Stromal cell of bone marrow (primary cell): ENCODE measurements around the gene CREB3L1.

Experiments used
- DNase-seq: peaks from one replicate; pipeline ENCODE4 v3.0.0-alpha.2; 2012; ENCODE audit warnings: low read depth

Gene CREB3L1

DNA sequence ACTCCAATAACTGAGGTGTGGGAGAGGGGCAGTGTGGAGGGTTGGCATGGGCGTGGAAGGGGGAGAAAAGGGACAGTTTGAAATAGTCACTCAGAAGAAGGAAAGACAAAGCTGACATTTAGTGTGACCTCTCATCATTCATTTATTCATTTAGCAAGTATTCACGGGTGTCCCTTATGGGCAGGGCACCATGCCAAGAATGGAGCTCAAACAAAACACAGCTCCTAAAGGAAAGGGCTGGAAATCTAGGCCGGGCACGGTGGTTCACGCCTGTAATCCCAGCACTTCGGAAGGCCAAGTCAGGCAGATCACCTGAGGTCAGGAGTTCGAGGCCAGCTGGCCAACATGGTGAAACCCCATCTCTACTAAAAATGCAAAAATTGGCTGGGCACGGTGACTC lies 50.4 kb downstream of the CREB3L1 start:
- no peak for DNase-seq

GRCh38 chr11:46330154-46330553 lies 52.7 kb downstream of the CREB3L1 start:
- DNase-seq, result no peak

GRCh38 chr11:46330563-46331281 lies 53.3 kb downstream of the CREB3L1 start:
- DNase-seq, result no peak

DNA sequence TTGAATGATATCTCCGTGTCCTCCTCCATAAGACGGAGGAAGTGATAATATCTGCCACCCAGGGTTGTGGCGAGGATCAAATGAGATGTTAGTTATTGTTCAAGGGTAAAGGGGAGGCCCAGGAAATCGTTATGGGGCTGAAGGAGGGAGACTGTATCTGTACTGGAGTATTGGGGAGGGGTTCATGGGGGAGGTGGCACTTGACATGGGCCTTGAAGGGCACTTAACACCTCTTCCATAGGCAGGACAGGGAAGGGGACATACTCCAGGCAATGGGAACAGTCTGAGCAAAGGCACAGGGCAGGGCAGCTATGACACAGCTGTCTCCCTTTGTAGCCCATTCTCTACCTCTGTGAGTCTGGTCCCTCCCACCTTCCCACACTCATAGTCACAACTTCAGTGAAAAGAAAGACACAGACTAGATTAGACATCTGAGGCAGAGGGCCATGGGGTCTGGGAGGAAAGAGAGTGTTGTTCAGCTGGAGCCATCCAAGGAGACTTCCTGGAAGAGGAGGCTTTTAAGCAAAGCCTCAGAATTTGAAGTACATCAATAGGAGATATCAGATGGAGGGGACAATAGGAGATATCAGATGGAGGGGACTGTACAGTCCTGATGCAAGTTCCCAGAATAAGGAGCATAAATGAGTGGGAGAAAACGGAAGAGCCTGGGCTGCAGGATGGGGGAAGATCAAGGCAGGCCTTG lies 54.0 kb downstream of the CREB3L1 start:
- no peak for DNase-seq

- DNase-seq, result no peak
These were observed 54.7 kb downstream of the CREB3L1 start for GRCh38 chr11:46332093-46332567.

- DNase-seq, result no peak
These were observed 55.3 kb downstream of the CREB3L1 start for GRCh38 chr11:46332568-46333393.

DNA sequence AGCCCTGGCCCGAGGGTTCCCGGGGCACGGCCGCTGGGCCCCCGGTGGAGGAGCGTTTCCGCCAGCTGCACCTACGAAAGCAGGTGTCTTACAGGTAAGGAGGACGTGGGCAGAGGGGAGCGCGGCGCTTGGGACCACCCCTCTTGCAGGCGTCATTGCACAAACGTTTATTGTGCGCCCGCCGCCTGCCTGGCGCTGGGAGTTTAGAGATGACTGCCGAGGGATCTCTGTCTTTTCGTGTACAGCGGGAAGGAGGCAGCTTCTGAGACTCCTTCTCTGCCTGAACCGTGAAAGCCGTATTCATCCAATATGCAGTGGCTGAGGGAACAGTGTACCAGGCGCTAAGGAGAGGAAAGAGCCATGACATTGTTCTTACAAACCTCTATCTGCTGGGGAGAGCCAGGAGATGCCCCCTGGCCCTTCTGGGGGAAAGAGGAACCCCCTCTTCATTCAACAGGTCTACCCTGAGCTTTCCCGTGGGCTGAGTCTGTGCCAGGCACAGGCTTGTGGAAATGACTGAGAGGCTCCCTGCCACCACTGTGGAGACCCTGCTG lies 56.0 kb downstream of the CREB3L1 start:
- DNase-seq, result no peak

- no peak for DNase-seq
These were observed 56.7 kb downstream of the CREB3L1 start for GRCh38 chr11:46334211-46334610.

GRCh38 chr11:46335271-46335670 lies 57.8 kb downstream of the CREB3L1 start:
- no peak for DNase-seq

- DNase-seq, result no peak
These were observed 58.6 kb downstream of the CREB3L1 start for GRCh38 chr11:46335890-46336562.

DNA sequence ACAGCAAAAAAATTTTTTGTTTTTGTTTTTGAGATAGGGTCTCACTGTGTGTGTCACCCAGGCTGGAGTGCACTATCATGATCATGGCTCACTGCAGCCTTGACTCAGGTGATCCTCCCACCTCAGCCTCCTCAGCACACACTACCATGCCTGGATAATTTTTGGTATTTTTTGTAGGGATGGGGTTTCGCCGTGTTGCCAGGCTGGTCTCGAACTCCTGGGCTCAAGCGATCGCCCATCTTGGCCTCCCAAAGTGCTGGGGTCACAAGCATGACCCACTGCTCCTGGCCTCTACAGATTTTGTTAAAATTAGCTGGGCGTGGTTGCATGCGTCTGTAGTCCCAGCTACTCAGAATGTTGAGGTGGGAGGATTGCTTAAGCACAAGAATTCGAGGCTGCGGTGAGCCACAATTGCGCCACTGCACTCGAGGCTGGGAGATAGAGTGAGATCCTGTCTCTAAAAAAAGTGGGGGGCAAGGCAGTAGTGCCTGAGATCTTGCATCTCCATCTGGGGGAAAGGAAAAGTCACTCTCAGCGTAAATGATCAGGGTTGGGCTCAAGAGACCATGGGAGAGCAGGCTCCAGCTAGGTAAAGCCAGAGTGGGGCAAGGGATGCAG lies 59.2 kb downstream of the CREB3L1 start:
- no peak for DNase-seq

GRCh38 chr11:46337626-46338345 lies 60.3 kb downstream of the CREB3L1 start:
- DNase-seq, result no peak

- DNase-seq, result no peak
These were observed 61.1 kb downstream of the CREB3L1 start for GRCh38 chr11:46338636-46338987.

- no peak for DNase-seq
These were observed 61.7 kb downstream of the CREB3L1 start for GRCh38 chr11:46338988-46339666.

GRCh38 chr11:46339816-46340215 lies 62.4 kb downstream of the CREB3L1 start:
- DNase-seq, result no peak

- DNase-seq, result no peak
These were observed 64.0 kb downstream of the CREB3L1 start for GRCh38 chr11:46341454-46341853.

- DNase-seq, result no peak
These were observed 64.8 kb downstream of the CREB3L1 start for GRCh38 chr11:46342239-46342638.

- no peak for DNase-seq
These were observed 66.1 kb downstream of the CREB3L1 start for GRCh38 chr11:46343520-46343919.

DNA sequence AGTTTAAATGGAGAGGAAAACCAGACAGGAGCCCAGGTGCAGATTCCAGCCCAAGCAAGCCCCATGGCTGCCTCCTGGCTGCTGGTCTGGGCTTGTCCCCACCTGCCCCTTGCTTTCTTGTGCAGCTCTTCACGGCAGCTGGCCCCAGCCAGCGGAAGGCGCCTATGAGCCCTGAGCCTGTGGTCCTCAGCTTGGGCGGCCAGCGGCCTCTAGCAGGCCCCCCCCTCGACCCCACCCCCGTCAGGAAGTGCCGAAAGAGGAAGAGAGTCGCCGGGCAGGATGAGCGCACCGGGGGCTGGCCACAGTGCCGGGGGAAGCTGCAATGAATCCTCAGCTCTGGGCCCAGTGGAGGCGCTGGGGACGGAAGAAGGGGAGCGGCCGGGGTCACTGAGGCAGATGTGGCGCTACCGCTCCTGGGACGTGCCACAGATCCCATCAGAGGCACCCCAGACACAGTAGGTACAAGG lies 67.7 kb downstream of the CREB3L1 start:
- no peak for DNase-seq

DNA sequence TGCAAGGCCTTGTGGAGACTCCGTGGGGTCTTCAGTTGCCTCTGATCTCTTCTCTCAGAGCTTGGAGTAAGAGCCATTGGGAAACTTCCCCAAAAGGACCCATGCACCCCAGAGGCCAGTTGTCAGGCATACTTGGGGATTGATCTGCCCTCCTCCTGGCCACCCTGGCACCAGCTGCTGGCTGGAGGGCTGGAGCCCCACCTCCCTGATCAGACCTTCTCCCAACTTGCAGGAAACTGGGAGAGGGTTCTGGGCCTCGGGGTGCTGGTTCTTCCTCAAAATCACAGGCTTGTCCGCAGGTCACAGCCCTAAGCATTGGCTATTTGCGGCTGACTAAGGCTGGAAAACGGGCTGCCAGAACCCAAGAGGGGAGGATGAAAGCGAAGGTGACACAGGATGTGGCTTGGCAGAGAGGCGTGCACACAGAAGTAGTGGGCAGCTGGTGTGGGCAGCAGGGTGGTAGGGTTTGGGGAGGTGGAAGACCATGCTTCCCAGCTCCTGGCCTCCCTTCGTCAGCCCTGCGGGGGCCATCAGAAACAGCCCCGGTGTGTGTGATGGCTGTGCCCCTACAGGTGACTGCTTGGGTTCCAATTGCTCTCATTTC lies 68.5 kb downstream of the CREB3L1 start:
- DNase-seq, result no peak
